Umbilical cord (tissue), 2 donors: ENCODE measurements around the gene CPLX1. TPM values are rescaled to one million over a fixed set of nuclear protein-coding genes. Genes with fewer than 3 reads are reported as not detected.
"Not testable (repeated sequence)": the region's sequence is repeated elsewhere in the genome, so short reads cannot be mapped to it uniquely, and the experiment has no call there.

ENCODE experiments used
- DNase-seq: peaks from one replicate; pipeline ENCODE4 v3.0.0-alpha.2; 2015; ENCODE audit warnings: low spot score
- total RNA-seq: library from RNA; depleted of rRNA; stranded (reverse); fragments of >200 nt; gene quantifications from one replicate; pipeline ENCODE4 v1.2.3, GENCODE V29; 2014; ENCODE audit warnings: low replicate concordance; ENCODE audit not compliant: insufficient read depth

Gene CPLX1
- total RNA-seq, 1 donor from 2014 or later, result not detected

GRCh38 chr4:760616-761015 is 65.3 kb downstream of the CPLX1 start:
- DNase-seq, result no peak

DNA sequence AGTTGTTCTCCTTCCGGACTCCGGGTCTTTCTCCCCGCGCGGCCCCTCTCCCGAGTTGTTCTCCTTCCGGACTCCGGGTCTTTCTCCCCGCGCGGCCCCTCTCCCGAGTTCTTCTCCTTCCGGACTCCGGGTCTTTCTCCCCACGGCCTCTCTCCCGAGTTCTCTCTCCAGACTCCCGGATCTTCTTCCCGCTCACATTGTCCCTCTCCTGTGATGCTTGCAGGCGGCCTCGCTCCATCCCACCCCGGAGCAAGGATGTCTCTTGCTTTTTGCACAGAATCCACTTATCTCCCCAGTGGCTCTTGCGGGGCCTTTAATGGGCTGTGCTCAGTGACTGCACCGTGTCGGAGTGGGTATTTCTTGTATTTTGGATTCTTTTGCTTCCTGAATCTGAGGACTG is 66.1 kb downstream of the CPLX1 start:
- not testable (repeated sequence) for DNase-seq

GRCh38 chr4:757111-757510 is 68.8 kb downstream of the CPLX1 start:
- no peak for DNase-seq

DNA sequence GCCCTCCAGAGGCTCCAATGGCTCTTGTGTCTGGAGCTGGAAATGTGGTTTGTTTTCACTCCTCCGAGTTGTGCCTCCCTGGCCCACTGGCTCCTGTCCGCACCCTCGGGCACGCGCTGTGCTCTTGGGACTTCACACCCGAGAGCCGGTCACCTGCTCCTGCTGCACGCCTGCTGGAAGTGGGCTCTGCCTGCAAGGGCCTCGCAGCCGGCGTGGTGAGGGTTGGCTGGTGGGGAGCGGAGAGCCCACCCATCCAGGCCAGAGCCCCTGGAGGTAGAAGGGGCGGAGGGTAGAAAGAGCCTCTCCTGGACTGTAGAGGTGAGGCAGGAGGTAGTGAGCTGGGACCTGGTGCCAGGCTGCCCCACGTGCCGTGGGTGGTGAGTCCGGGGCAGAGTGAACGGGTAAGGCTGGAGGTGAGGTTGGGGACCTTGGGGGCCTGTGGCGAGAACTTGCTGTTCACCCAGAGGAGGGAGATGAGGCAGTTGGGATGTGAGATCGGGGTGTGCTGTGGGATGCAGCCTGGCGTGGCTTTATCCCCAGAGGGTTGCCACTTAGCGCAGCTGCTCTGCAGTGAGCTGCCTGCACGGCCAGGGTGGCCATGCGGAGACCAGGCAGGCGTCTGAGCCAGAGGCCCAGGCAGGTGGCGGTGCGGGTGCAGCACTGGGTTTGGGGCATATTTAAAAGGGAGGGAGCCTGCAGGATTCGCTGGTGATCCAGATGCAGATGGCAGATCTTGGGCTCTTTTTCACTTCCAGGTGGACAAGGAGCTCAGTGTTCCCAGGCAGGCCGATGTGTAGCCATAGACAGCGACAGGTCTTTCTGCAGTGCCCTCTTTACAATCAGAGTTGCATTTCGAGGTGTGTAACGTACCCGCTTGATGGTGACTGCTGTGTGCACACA is 71.5 kb downstream of the CPLX1 start:
- no peak for DNase-seq

GRCh38 chr4:753186-753585 is 72.7 kb downstream of the CPLX1 start:
- not testable (repeated sequence) for DNase-seq

- DNase-seq, result no peak
These were observed 73.6 kb downstream of the CPLX1 start for GRCh38 chr4:752196-752861.

DNA sequence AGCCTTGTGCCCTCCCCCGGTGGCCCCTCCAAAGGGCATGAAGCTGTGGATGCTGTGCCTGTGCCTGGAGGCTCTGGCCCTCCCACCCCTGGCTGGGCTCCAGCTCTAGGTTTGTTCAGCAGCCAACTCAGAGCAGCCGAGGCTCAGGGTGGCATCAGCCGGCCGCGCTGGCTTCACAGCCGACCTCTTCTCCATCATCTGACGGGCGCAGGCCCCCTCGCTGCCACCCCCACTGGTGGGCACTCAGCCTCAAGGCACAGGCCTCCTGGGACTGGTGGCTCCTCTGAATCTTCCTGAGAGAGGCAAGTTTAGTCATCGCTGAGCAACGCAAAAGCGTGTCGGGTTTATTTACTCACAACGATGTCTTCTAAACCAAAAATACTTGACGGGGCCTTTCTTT is 74.3 kb downstream of the CPLX1 start:
- no peak for DNase-seq

DNA sequence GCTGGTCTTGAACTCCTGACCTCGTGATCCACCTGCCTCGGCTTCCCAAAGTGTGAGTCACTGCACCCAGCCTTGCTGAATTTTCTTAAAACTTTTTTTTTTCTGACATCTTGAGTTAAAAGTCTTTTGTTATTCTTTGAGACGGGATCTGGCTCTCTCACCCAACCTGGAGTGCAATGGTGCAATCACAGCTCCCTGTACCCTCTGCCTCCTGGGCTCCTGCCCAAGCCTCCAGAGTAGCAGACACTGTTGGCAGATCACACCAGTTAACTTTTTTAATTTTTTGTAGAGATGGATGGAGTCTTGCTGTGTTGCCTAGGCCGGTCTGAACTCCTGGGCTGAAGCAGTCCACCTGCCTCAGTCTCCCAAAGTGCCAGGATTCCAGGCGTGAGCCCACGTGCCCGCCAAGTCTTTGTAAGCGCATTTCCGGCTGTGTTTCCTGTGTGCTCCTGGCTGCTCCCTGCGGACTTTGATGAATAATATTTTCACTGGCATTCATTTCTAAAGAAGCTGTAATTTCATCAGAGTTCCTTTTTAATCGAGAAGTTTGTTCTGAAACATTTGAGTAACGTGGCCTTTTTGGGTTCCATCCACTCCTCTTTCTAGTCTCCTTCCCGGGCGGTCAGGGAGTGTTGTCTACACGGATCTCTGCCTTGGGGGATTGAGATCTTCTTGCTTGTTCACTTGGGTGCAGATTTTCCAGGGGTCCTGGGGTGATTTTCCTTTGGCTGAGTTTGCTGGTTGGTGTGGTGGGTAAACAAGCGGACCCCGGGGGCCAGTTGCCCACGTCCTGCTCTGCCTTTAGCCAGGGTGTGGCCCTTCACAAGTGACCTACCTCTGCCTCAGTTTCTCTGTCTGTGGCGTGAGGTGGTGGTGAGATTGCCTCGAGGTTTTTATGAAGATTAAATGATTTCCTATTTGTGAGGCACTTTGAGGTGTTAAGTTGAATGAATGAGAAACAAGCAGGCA is 75.9 kb downstream of the CPLX1 start:
- no peak for DNase-seq

- DNase-seq, result no peak
These were observed 77.5 kb downstream of the CPLX1 start for GRCh38 chr4:748461-748860.

- DNase-seq, result no peak
These were observed 78.3 kb downstream of the CPLX1 start for GRCh38 chr4:747546-748170.

- DNase-seq, result no peak
These were observed 81.6 kb downstream of the CPLX1 start for GRCh38 chr4:744212-744841.

- no peak for DNase-seq
These were observed 82.3 kb downstream of the CPLX1 start for GRCh38 chr4:743463-744211.

DNA sequence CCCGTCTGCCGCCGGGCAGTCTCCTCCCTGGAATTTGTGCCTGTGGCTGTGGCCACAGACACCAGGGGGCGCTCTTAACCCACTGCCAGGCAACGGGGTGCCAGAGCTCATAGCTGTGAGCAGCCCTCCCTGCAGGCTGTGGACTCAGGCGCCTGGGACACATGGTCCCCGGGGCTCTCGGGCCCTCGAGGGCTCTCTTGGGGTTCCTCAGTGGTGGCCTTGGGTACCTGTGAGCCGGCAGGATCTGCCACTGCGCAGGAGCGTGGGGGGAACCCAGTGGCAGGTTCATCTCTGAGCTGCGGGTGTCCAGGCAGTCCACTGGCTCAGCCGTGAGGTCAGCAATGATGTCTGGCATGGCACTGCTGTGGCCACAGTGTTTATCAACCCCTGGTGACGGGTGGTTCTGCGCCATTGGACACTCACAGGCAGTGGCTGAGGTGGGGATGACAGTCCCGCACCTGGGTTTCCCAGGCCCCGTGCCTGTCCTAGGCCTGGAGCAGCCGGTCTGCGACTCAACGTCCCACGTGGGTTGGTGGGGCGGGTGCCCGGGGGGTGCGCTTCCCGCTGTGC is 83.1 kb downstream of the CPLX1 start:
- DNase-seq, result peak; percentile 25

DNA sequence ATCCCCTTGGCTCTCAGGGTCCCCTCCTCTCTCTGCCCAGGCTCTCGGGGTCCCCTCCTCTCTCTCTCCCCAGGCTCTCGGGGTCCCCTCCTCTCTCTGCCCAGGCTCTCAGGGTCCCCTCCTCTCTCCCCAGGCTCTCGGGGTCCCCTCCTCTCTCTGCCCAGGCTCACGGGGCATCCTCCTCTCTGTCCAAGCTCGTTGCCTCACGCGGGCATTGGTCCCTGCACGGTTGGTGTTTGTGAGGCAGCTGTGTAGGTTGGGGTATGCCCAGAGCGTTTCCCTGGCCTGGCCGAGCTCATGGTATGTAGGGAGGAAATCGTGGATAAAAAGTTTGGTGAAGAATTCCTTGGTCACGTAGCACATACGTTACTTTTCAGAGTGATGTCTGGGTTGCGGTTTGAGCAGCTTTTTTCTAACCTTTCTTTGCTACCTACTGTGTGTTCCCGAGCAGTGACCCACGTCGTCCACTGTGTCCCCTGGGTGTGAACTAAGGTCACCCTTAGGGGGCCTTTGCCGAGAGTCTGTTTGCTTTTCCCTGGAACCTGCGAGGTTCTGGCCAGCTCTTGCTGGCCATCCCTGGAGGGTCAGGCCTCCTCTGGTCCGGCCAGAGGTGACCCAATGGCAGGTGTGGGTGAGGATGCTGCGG is 83.7 kb downstream of the CPLX1 start:
- DNase-seq, result no peak

GRCh38 chr4:740656-741282 is 85.2 kb downstream of the CPLX1 start:
- DNase-seq, result no peak

DNA sequence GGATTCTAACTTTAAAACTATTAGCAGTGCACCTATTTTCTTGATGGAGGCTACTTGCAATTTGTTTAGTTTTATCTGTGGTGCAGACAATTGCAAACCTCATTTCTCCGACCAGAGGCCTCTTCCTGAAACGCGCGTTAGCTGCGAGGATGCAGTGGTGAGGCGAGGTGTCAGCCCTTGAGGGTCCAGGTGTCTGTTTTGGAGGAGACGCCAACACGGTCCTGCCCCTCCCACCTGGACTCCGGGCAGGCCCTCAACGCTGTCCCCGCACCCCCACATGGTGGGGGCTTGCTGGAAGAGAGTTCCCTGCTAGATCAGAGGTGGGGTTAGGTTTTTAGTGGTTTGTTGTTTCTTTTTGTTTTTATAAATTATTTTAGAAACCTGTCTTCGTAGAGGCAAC is 85.9 kb downstream of the CPLX1 start:
- no peak for DNase-seq

GRCh38 chr4:739569-739968 is 86.4 kb downstream of the CPLX1 start:
- no peak for DNase-seq

GRCh38 chr4:738781-739280 is 87.1 kb downstream of the CPLX1 start:
- no peak for DNase-seq

- DNase-seq, result not testable (repeated sequence)
These were observed 89.4 kb downstream of the CPLX1 start for GRCh38 chr4:736561-736960.
